ENCODE measurements around the gene PPIC. TPM values are rescaled to one million over a fixed set of nuclear protein-coding genes. Genes with fewer than 3 reads are reported as not detected.

Gene PPIC
- total and polyA plus RNA-seq, 2 donors (not counting 1 experiment from before 2014, with no cell fraction given): not detected

DNA sequence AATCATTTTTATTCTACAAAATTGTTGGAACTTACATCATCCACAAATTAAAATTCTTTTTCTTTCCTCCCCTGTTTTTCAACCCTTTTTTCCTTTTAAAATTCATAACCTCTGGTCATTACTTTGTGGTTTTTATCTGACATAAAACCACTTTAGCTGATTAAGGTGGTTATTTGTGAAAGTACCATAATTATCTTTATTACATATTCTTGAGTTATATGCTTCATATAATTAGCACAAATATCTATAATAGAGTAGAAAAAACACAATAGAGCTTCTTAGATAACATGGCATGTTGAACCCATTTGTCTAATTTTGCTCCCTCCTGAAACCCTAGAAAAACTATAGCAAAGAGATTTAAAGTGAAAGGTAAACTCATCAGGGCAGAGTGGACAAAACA lies 22.9 kb upstream of the PPIC start:
- ChIA-PET CTCF (no interaction called here), POLR2A (no interaction called here)
- Mint-ChIP-seq H3K27ac (no peak overlapping the region), H3K4me3 (no peak overlapping the region), H3K4me1 (no peaks in the 10 kb centered on the region), H3K27me3 (peaks cover 37% of the 10 kb centered on the region), H3K9me3 (ENCODE audit: insufficient read depth) (peaks cover 4% of the 10 kb centered on the region)
- Histone ChIP-seq H3K9ac (ENCODE audit: low read length) (no peak overlapping the region), H2AFZ (ENCODE audit: insufficient read depth, low read depth, low read length, poor library complexity, severe bottlenecking) (no peak overlapping the region), H3K79me2 (ENCODE audit: control insufficient read depth, insufficient read depth, low read length) (no peaks in the 10 kb centered on the region), H3K4me2 (replicated peaks; ENCODE audit: low read depth, low read length, poor library complexity, severe bottlenecking) (no peak overlapping the region), H4K20me1 (ENCODE audit: control insufficient read depth, insufficient read depth, low read length, poor library complexity, severe bottlenecking) (no peaks in the 10 kb centered on the region), H3K36me3 (replicated peaks in 1 of 2; ENCODE audit: control extremely low read depth in 1 of 2, control insufficient read depth in 1 of 2, extremely low read depth in 1 of 2, insufficient read depth in 2 of 2, low read length in 1 of 2) (no peaks in the 10 kb centered on the region), H3K27me3 (replicated peaks in 1 of 4; ENCODE audit: control extremely low read depth in 1 of 4, control insufficient read depth in 3 of 4, insufficient read depth in 4 of 4, low read length in 3 of 4) (peaks cover 0 to 3% (median 2%) of the 10 kb centered on the region in 4 experiments), H3K4me3 (ENCODE audit: control extremely low read depth in 1 of 5, extremely low read depth in 1 of 5, insufficient read depth in 1 of 5, low read depth in 2 of 5, low read length in 4 of 5) (no peak overlapping the region), H3K9me3 (ENCODE audit: control extremely low read depth in 1 of 3, control insufficient read depth in 2 of 3, insufficient read depth in 1 of 3, low read length in 2 of 3) (peaks cover 0 to 5% (median 0%) of the 10 kb centered on the region in 3 donors), H3K4me1 (ENCODE audit: control insufficient read depth in 2 of 2, insufficient read depth in 2 of 2, low read length in 2 of 2) (no peaks in the 10 kb centered on the region), H3K27ac (ENCODE audit: low read length in 2 of 2) (no peak overlapping the region)
- ATAC-seq (ENCODE audit: low read depth) (no peak), DNase-seq (no peak)
- no peak for TF ChIP-seq EZH2 (IDR thresholded peaks at IDR 0.05; ENCODE audit: borderline replicate concordance, insufficient read depth, low read depth, low read length, poor library complexity, severe bottlenecking)
- TF ChIP-seq, protein P1, sequence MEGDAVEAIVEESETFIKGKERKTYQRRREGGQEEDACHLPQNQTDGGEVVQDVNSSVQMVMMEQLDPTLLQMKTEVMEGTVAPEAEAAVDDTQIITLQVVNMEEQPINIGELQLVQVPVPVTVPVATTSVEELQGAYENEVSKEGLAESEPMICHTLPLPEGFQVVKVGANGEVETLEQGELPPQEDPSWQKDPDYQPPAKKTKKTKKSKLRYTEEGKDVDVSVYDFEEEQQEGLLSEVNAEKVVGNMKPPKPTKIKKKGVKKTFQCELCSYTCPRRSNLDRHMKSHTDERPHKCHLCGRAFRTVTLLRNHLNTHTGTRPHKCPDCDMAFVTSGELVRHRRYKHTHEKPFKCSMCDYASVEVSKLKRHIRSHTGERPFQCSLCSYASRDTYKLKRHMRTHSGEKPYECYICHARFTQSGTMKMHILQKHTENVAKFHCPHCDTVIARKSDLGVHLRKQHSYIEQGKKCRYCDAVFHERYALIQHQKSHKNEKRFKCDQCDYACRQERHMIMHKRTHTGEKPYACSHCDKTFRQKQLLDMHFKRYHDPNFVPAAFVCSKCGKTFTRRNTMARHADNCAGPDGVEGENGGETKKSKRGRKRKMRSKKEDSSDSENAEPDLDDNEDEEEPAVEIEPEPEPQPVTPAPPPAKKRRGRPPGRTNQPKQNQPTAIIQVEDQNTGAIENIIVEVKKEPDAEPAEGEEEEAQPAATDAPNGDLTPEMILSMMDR (IDR thresholded peaks at IDR 0.05): no peak
- intact Hi-C loops (cut with micrococcal nuclease): no loop called here

DNA sequence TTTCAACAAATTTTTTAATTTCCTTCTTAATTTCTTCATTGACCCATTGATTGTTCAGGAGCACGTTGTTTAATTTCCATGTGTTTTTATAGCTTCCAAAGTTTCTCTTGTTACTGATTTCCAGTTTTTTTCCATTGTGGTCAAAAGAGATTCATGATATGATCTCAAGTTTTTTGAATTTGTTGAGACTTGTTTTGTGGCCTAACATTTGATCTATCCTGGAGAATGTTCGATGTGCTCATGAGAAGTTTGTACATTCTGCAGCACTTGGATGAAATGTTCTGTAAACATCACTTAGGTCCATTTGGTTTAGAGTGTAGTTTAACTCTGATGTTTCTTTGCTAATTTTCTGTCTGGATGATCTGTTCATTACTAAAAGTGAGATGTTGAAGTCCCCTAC lies 14.7 kb upstream of the PPIC start:
- ChIA-PET CTCF (no interaction called here), POLR2A (no interaction called here)
- Histone ChIP-seq H3K79me2 (ENCODE audit: control insufficient read depth, insufficient read depth, low read length) (no peaks in the 10 kb centered on the region), H3K9me3 (ENCODE audit: control extremely low read depth in 1 of 3, control insufficient read depth in 2 of 3, insufficient read depth in 1 of 3, low read length in 2 of 3) (peaks cover 0 to 8% (median 0%) of the 10 kb centered on the region in 3 donors), H3K27ac (ENCODE audit: low read length in 2 of 2) (no peak overlapping the region), H3K9ac (ENCODE audit: low read length) (no peak overlapping the region), H2AFZ (ENCODE audit: insufficient read depth, low read depth, low read length, poor library complexity, severe bottlenecking) (no peak overlapping the region), H3K4me1 (ENCODE audit: control insufficient read depth in 2 of 2, insufficient read depth in 2 of 2, low read length in 2 of 2) (no peaks in the 10 kb centered on the region), H3K4me2 (replicated peaks; ENCODE audit: low read depth, low read length, poor library complexity, severe bottlenecking) (no peak overlapping the region), H3K27me3 (replicated peaks in 1 of 4; ENCODE audit: control extremely low read depth in 1 of 4, control insufficient read depth in 3 of 4, insufficient read depth in 4 of 4, low read length in 3 of 4) (peaks cover 0 to 19% (median 9%) of the 10 kb centered on the region in 4 experiments), H3K4me3 (ENCODE audit: control extremely low read depth in 1 of 5, extremely low read depth in 1 of 5, insufficient read depth in 1 of 5, low read depth in 2 of 5, low read length in 4 of 5) (no peak overlapping the region), H4K20me1 (ENCODE audit: control insufficient read depth, insufficient read depth, low read length, poor library complexity, severe bottlenecking) (no peaks in the 10 kb centered on the region), H3K36me3 (replicated peaks in 1 of 2; ENCODE audit: control extremely low read depth in 1 of 2, control insufficient read depth in 1 of 2, extremely low read depth in 1 of 2, insufficient read depth in 2 of 2, low read length in 1 of 2) (no peaks in the 10 kb centered on the region)
- WGBS (ENCODE audit: insufficient coverage): 86% methylated on average over 1 of the region's 2 CpGs
- ATAC-seq (ENCODE audit: low read depth) (no peak), DNase-seq (no peak)
- TF ChIP-seq, protein P1 (IDR thresholded peaks at IDR 0.05): no peak
- no peak for TF ChIP-seq EZH2 (IDR thresholded peaks at IDR 0.05; ENCODE audit: borderline replicate concordance, insufficient read depth, low read depth, low read length, poor library complexity, severe bottlenecking)
- H3K4me1 Mint-ChIP-seq: no peaks in the 10 kb centered on the region
- H3K9me3 Mint-ChIP-seq (ENCODE audit: insufficient read depth): peaks cover 12% of the 10 kb centered on the region
- peaks cover 52% of the 10 kb centered on the region for H3K27me3 Mint-ChIP-seq
- intact Hi-C loops (cut with micrococcal nuclease): no loop called here
- H3K4me3 Mint-ChIP-seq: no peak overlapping the region
- H3K27ac Mint-ChIP-seq: no peak overlapping the region
